Smooth muscle cell (in vitro differentiated cells): ENCODE results near the gene PDLIM1. TPM values are rescaled to one million over a fixed set of nuclear protein-coding genes. Genes with fewer than 3 reads are reported as not detected.
"Not testable (repeated sequence)": the region's sequence is repeated elsewhere in the genome, so short reads cannot be mapped to it uniquely, and the experiment has no call there.

Experiments used
- DNase-seq: peaks from one replicate; lab custom pipeline; 2025; ENCODE audit not compliant: unreplicated experiment; lab: John Stamatoyannopoulos, UW
- H2AFZ ChIP-seq: fragments of 200-600 bp; sonication (generic); 2 replicates; pipeline ENCODE4 v1.6.0; 2016; ENCODE audit warnings: antibody characterized with exemption, low read depth, mild to moderate bottlenecking
- H3F3A ChIP-seq: fragments of 200-600 bp; sonication (generic); 2 replicates; pipeline ENCODE4 v1.6.0; 2017; ENCODE audit warnings: antibody characterized with exemption, low read depth
- H3K27ac ChIP-seq: fragments of 200-600 bp; sonication (generic); 2 replicates; pipeline ENCODE4 v1.5.1; 2016; ENCODE audit warnings: low read depth, mild to moderate bottlenecking
- H3K27me3 ChIP-seq: fragments of 200-600 bp; sonication (generic); 2 replicates; pipeline ENCODE4 v1.6.1; 2016; ENCODE audit warnings: low read depth, mild to moderate bottlenecking
- H3K36me3 ChIP-seq: fragments of 200-600 bp; sonication (generic); 2 replicates; pipeline ENCODE4 v1.5.1; 2016; ENCODE audit warnings: low read depth
- H3K4me1 ChIP-seq: fragments of 200-600 bp; sonication (generic); 2 replicates; pipeline ENCODE4 v1.5.1; 2016; ENCODE audit warnings: low read depth
- H3K4me2 ChIP-seq: fragments of 200-600 bp; sonication (generic); 2 replicates; pipeline ENCODE4 v1.6.0; 2016; ENCODE audit warnings: mild to moderate bottlenecking
- H3K4me3 ChIP-seq: fragments of 200-600 bp; sonication (generic); 2 replicates; pipeline ENCODE4 v1.5.1; 2016; ENCODE audit warnings: mild to moderate bottlenecking
- H3K79me2 ChIP-seq: fragments of 200-600 bp; sonication (generic); 2 replicates; pipeline ENCODE4 v1.6.0; 2016; ENCODE audit warnings: low read depth, mild to moderate bottlenecking
- H3K9ac ChIP-seq: fragments of 200-600 bp; sonication (generic); 2 replicates; pipeline ENCODE4 v1.6.0; 2016; ENCODE audit warnings: low read depth
- H3K9me3 ChIP-seq: fragments of 200-600 bp; sonication (generic); replicated peaks from 2 replicates; pipeline ENCODE4 v1.5.1; 2016; ENCODE audit warnings: low read depth
- H4K20me1 ChIP-seq: fragments of 200-600 bp; sonication (generic); 2 replicates; pipeline ENCODE4 v1.6.0; 2016; ENCODE audit warnings: low read depth
- CTCF ChIP-seq: fragments of 200-600 bp; sonication (generic); IDR thresholded peaks from 2 replicates; pipeline ENCODE4 v1.5.1; 2017; ENCODE audit warnings: borderline replicate concordance, mild to moderate bottlenecking, antibody characterized with exemption; ENCODE audit not compliant: insufficient read depth, poor library complexity, severe bottlenecking
- whole genome bisulfite sequencing: methylation state at CpG from one replicate; pipeline ENCODE4 v1.1.7; 2016; ENCODE audit warnings: low lambda C conversion rate; 5-methylcytosine and 5-hydroxymethylcytosine counted together
- polyA plus RNA-seq: library from polyadenylated mRNA; unstranded; fragments of >200 nt; fragmentation: Nextera tagmentation; extraction: Ambion mirVana; gene quantifications from 2 replicates; pipeline ENCODE4 v1.2.1, GENCODE V29; 2016
- total RNA-seq: library from RNA; depleted of rRNA; stranded (reverse); fragments of >200 nt; gene quantifications from 2 replicates; pipeline ENCODE4 v1.2.3, GENCODE V29; 2014

Gene PDLIM1
- total and polyA plus RNA-seq, 2 experiments from 2014 or later = 102 to 187 TPM

DNA sequence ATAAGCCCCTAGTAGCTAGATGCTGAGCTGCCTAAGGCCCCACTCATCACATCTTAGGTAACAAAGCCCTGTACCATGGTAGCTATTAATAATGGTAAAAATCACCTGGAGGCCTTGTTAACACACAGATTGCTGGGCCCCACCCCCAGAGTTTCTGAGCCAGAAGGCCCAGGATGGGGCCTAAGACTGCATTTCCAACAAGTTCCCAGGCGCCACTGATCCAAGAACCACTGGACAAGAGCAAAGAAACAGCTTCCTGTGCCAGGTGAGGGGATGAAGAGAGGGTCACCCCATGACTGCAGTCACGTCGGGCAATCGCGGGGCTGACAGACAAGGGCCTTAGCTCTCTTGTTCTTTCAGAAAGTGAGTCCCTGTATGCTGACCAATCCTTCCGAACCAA lies 50.0 kb downstream of the PDLIM1 start:
- H3K36me3 ChIP-seq = no peaks in the 10 kb centered on the region
- peaks cover 10% of the 10 kb centered on the region for H3F3A ChIP-seq
- no peak overlapping the region for H3K4me3 ChIP-seq
- H3K27ac ChIP-seq = no peak overlapping the region
- no peak overlapping the region for H3K9ac ChIP-seq
- no peak for TF ChIP-seq CTCF
- no peaks in the 10 kb centered on the region for H3K27me3 ChIP-seq
- H3K4me2 ChIP-seq = no peak overlapping the region
- H4K20me1 ChIP-seq = peaks cover 57% of the 10 kb centered on the region
- H3K4me1 ChIP-seq = no peaks in the 10 kb centered on the region
- WGBS = 89% methylated on average over 6 of the region's 6 CpGs
- H3K9me3 ChIP-seq = no peaks in the 10 kb centered on the region
- H2AFZ ChIP-seq = no peak overlapping the region
- peaks cover 18% of the 10 kb centered on the region for H3K79me2 ChIP-seq
- DNase-seq = no peak

GRCh38 chr10:95240096-95240495 lies 50.7 kb downstream of the PDLIM1 start:
- H3K4me1 ChIP-seq, H3K4me2 ChIP-seq, H3K27ac ChIP-seq, H3K9me3 ChIP-seq, H2AFZ ChIP-seq, H3K4me3 ChIP-seq, H3K36me3 ChIP-seq, H3K9ac ChIP-seq, DNase-seq, H3K27me3 ChIP-seq: not testable (repeated sequence)
- Histone ChIP-seq H3F3A (peaks cover 17% of the 10 kb centered on the region), H4K20me1 (peaks cover 57% of the 10 kb centered on the region), H3K79me2 (peaks cover 18% of the 10 kb centered on the region)
- WGBS = 95% methylated on average over 3 of the region's 3 CpGs

DNA sequence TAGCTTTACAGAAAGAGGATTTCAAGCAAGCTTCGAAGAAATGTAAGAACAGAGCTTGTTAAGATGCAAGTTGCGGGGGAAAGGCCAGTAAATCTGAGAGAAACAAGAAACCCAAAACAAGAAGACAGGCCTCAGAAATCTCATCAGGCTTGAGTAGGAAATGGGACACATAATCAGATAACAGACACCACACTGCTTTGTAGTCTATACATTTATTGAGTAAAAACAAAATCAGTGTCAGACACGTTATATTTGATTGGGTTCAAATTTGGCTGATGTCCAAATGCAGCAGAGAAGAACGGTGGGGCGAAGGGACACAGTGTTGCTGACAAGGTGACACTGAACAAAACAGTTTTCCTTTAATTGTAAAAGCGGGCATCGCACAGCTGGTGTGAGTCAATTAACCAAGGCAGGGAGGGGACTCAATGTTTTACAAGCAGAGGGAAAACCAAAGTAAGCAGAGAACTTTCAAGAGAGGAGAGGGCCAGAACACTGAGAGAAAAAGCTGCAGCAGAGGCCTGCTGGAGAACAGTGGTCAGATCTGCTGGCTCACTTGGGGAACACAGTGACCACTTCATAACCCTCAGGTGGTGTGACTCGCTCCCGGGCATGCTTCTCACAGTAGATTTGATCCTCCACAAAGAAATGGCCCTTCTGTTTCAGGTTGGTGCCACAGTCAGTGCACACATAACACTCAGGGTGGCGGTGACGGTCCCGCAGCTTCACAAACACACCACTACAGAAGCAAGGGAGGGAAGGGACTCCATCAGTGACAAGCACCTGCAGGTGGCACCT lies 53.2 kb downstream of the PDLIM1 start:
- H3K9me3 ChIP-seq = no peaks in the 10 kb centered on the region
- H3K27me3 ChIP-seq = no peaks in the 10 kb centered on the region
- 73% methylated on average over 12 of the region's 12 CpGs for WGBS
- peaks cover 48% of the 10 kb centered on the region for H4K20me1 ChIP-seq
- H3K4me2 ChIP-seq = no peak overlapping the region
- H3K27ac ChIP-seq = peak overlapping the region; percentile 73
- no peaks in the 10 kb centered on the region for H3K36me3 ChIP-seq
- H3F3A ChIP-seq = peaks cover 21% of the 10 kb centered on the region
- no peak overlapping the region for H3K4me3 ChIP-seq
- no peaks in the 10 kb centered on the region for H3K4me1 ChIP-seq
- peaks cover 18% of the 10 kb centered on the region for H3K79me2 ChIP-seq
- no peak overlapping the region for H3K9ac ChIP-seq
- DNase-seq = no peak
- no peak for TF ChIP-seq CTCF
- no peak overlapping the region for H2AFZ ChIP-seq

DNA sequence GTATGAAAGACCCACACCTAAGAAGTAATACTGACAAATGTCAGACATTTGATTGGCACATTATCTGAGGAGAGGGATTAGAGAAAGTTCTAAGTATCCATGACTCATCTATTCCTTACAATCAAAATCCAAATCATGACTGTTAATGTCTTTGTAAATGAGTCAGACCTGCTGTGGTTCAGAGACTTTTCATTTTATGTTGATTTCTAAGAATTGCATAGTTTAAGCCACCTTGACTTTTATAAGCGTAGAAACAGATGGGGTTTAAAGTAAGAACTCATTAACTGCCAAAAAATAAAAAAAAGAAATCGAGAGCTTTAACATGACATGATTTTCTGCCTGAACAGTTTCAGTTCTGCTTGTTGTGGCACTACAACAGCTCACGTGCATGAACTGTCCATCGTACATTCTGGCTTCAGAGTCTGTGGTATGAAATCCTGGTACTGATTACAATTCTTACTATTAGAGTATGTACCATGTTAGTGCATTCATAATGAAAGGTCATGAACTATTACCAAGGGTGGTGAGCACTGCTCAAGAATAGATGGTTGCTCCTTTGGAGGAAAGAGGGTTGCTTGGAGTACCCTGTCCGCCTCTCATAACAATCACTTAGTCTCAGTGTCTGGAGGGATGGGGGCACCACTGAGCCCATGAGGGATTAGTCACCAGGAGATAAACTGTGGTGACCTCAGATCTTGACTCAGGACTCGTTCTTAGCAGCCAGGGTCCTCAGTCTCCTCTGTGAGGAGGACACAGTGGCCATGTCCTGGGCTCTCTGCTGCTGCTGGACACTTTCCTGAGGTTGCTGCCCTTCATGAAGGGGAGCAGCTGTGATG lies 54.5 kb downstream of the PDLIM1 start:
- H4K20me1 ChIP-seq = peaks cover 36% of the 10 kb centered on the region
- H3K79me2 ChIP-seq = peaks cover 9% of the 10 kb centered on the region
- peak overlapping the region; percentile 17 for H3K9ac ChIP-seq
- no peak for DNase-seq
- WGBS = 54% methylated on average over 6 of the region's 6 CpGs
- no peak overlapping the region for H2AFZ ChIP-seq
- peak overlapping the region; percentile 73 for H3K27ac ChIP-seq
- no peak for TF ChIP-seq CTCF
- H3K9me3 ChIP-seq = no peaks in the 10 kb centered on the region
- H3K27me3 ChIP-seq = no peaks in the 10 kb centered on the region
- H3K4me2 ChIP-seq = peak overlapping the region; percentile 44
- no peak overlapping the region for H3K4me3 ChIP-seq
- peaks cover 21% of the 10 kb centered on the region for H3F3A ChIP-seq
- no peaks in the 10 kb centered on the region for H3K36me3 ChIP-seq
- H3K4me1 ChIP-seq = no peaks in the 10 kb centered on the region
